Measurements from ENCODE around the gene ARHGAP26.

GRCh38 chr5:143065996-143066522 is 295.9 kb downstream of the ARHGAP26 start:
- no peak for TF ChIP-seq MAX (IDR thresholded peaks at IDR 0.05)
- no peak for TF ChIP-seq NR2F2 (IDR thresholded peaks at IDR 0.05)
- TF ChIP-seq JUND (IDR thresholded peaks at IDR 0.05), result no peak
- TF ChIP-seq ZBTB33 (IDR thresholded peaks at IDR 0.05), result no peak
- TF ChIP-seq CTCF (IDR thresholded peaks at IDR 0.05; ENCODE audit: low read depth, low read length, missing input control), result no peak
- no peak for TF ChIP-seq ATF3 (IDR thresholded peaks at IDR 0.05)

Data from liver (tissue), 3 donors.